WI38 (cell line): ENCODE data around the gene MYO16.
"Not testable (repeated sequence)": the region's sequence is repeated elsewhere in the genome, so short reads cannot be mapped to it uniquely, and the experiment has no call there.

Experiments used
- H3K4me3 ChIP-seq: 2 replicates; pipeline ENCODE4 v1.5.1; 2011; ENCODE audit warnings: low read depth, mild to moderate bottlenecking, control low read depth, low read length
- CTCF ChIP-seq: IDR thresholded peaks from 2 replicates; pipeline ENCODE4 v1.5.1; 2012; ENCODE audit warnings: low read depth, mild to moderate bottlenecking, control low read depth, low read length

MYO16 gene

GRCh38 chr13:108902405-108903155, 273.2 kb downstream of the MYO16 start:
- TF ChIP-seq CTCF = no peak
- H3K4me3 ChIP-seq = no peak overlapping the region

GRCh38 chr13:108903613-108904012, 274.2 kb downstream of the MYO16 start:
- no peak overlapping the region for H3K4me3 ChIP-seq
- no peak for TF ChIP-seq CTCF

- no peak for TF ChIP-seq CTCF
- H3K4me3 ChIP-seq = no peak overlapping the region
These were observed 282.4 kb downstream of the MYO16 start for GRCh38 chr13:108911807-108912206.

- not testable (repeated sequence) for H3K4me3 ChIP-seq
These were observed 284.3 kb downstream of the MYO16 start for GRCh38 chr13:108913731-108914130.

GRCh38 chr13:108915095-108915633, 285.8 kb downstream of the MYO16 start:
- TF ChIP-seq CTCF = peak; percentile 54; the same call in 1 of the 2 replicates
- H3K4me3 ChIP-seq = peak overlapping the region; percentile 48

- no peak for TF ChIP-seq CTCF
These were observed 286.5 kb downstream of the MYO16 start for GRCh38 chr13:108915634-108916512.

GRCh38 chr13:108917581-108917980, 288.2 kb downstream of the MYO16 start:
- no peak for TF ChIP-seq CTCF
- no peak overlapping the region for H3K4me3 ChIP-seq

More at GRCh38 chr13:108915634-108916512, 286.5 kb downstream of the MYO16 start:
- H3K4me3 ChIP-seq = peak overlapping the region; percentile 48
